Liver (tissue), 3 donors: ENCODE results near the gene ZNF26.

Experiments used
- ATF3 ChIP-seq: IDR thresholded peaks from 2 replicates; pipeline ENCODE4 v1.6.1; 2016; ENCODE audit warnings: antibody characterized with exemption
- EGR1 ChIP-seq, 2 donors: IDR thresholded peaks; 2 replicates each; pipeline ENCODE4 v1.6.1; 2016 to 2018; ENCODE audit warnings: antibody characterized with exemption in 2 of 2, low read depth in 2 of 2
- JUND ChIP-seq, 2 donors: IDR thresholded peaks; 2 replicates each; pipeline ENCODE4 v1.6.1; 2016; ENCODE audit warnings: antibody characterized with exemption in 2 of 2
- MAX ChIP-seq: IDR thresholded peaks from 2 replicates; pipeline ENCODE4 v1.6.1; 2016; ENCODE audit warnings: antibody characterized with exemption
- RAD21 ChIP-seq, 2 donors: IDR thresholded peaks; 2 replicates each; pipeline ENCODE4 v1.6.1; 2016; ENCODE audit warnings: antibody characterized with exemption in 2 of 2, mild to moderate bottlenecking in 2 of 2
- TF ChIP-seq, protein P1 (sequence below): fragments of 150-350 bp; IDR thresholded peaks from 2 replicates; pipeline ENCODE4 v1.5.1; 2017; ENCODE audit warnings: improper control_type of control experiment, low read depth, low read length; ENCODE audit not compliant: missing input control
- donor health status: healthy.
- donor health status: healthy.

- TF ChIP-seq, protein P1, sequence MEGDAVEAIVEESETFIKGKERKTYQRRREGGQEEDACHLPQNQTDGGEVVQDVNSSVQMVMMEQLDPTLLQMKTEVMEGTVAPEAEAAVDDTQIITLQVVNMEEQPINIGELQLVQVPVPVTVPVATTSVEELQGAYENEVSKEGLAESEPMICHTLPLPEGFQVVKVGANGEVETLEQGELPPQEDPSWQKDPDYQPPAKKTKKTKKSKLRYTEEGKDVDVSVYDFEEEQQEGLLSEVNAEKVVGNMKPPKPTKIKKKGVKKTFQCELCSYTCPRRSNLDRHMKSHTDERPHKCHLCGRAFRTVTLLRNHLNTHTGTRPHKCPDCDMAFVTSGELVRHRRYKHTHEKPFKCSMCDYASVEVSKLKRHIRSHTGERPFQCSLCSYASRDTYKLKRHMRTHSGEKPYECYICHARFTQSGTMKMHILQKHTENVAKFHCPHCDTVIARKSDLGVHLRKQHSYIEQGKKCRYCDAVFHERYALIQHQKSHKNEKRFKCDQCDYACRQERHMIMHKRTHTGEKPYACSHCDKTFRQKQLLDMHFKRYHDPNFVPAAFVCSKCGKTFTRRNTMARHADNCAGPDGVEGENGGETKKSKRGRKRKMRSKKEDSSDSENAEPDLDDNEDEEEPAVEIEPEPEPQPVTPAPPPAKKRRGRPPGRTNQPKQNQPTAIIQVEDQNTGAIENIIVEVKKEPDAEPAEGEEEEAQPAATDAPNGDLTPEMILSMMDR: no peak
- TF ChIP-seq JUND (IDR thresholded peaks at IDR 0.05) (no peak), ATF3 (no peak), EGR1 (IDR thresholded peaks at IDR 0.05; ENCODE audit: low read depth in 2 of 2) (no peak), RAD21 (IDR thresholded peaks at IDR 0.05) (no peak), MAX (no peak)
Observed at GRCh38 chr12:132955094-132956010, 30.8 kb upstream of the ZNF26 start.
